NCI-H2196 treated with DMSO at 0.1 percent for 48 hours (cell line): ENCODE data around the gene LBH.

Experiments
- DNase-seq: peaks from one replicate; lab custom pipeline; 2025; ENCODE audit not compliant: unreplicated experiment; lab: John Stamatoyannopoulos, UW

Gene LBH

DNA sequence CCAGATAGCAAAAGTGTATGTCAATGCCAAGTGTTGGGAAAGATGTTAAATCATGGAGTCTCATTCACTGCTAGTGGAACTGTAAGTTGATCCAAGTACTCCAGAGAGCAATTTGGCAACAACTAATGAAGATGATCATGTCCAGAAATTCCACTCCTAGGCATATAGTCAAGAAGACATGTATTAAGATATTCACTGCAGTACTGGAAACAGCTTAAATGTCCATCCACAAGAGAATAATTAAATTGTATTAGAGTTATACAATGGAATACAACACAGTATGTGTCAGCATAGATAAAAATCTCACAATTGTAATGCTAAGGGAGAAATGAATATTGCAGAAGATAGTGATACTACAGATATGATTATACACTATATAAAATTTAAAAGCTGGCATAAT is 15.2 kb upstream of the LBH start:
- DNase-seq = peak; percentile 30

DNA sequence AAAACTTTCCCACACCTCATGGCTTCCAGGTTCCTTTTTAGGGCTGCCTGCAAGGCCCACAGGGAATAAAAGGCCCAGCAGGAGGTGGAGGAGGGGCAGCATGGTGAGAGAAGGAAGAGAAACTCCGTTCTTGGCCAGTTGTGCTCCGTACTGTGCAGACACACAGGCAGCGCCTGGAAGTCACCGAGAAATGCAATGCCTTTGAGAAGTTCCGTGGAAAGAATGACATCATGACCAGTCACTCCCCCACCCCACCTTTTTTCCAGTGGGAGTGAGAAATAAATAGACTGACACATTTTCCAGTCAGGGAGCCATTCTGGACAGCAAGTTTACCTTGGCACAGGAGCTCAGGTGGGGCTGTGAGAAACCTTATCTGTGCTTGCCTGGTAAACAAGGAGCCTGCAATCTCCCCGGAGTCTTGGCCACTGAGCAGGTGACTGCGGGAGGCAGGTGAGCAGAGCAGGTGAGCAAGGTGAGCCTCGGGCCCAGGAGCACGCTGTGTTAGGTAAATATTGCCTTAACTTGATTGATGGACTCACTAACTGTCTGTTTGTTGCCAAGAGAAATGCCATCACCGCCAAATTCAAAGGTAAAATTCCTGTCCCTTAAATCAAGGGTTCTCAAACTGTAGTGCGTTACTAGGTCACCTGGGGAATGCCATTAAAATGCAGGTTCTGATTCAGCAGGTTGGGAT is 13.5 kb upstream of the LBH start:
- peak; percentile 90 for DNase-seq

DNA sequence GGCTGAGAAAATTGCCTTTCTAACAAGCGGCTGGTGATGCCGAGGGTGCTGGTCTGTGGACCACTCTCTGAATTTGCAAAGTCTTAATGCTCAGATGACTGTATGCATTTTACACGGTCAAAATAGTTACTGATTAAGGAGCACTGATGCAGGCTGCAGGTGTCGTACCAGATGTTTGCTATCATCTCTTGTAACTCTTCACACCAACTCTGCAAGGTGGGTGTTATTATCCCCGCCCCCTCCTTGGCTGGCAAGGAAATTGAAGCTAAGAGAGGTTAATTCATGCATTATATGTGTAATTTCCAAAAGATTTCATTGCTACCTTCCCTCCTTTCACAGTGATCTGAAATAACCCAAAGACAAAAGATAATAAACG is 13.0 kb upstream of the LBH start:
- DNase-seq = no peak

DNA sequence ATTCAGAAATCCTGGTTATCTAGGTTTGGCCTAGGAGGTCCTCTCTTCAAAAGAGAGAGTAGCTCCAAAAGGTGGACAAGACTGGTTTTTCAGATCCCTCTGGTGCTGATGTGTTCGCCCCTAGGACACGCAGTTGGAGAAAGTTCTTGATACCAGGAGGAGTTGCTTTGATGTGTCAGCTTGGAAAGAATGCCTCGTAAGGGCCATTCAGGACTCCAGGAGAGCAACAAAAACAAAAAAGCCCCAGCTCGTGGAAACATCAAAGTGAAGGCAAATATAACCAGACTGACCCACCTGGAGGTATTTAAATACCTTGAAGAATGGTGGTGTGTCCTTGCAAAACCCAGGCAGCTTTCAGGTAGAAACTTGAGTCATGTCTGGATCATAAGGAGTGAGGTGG is 12.5 kb upstream of the LBH start:
- DNase-seq = no peak

DNA sequence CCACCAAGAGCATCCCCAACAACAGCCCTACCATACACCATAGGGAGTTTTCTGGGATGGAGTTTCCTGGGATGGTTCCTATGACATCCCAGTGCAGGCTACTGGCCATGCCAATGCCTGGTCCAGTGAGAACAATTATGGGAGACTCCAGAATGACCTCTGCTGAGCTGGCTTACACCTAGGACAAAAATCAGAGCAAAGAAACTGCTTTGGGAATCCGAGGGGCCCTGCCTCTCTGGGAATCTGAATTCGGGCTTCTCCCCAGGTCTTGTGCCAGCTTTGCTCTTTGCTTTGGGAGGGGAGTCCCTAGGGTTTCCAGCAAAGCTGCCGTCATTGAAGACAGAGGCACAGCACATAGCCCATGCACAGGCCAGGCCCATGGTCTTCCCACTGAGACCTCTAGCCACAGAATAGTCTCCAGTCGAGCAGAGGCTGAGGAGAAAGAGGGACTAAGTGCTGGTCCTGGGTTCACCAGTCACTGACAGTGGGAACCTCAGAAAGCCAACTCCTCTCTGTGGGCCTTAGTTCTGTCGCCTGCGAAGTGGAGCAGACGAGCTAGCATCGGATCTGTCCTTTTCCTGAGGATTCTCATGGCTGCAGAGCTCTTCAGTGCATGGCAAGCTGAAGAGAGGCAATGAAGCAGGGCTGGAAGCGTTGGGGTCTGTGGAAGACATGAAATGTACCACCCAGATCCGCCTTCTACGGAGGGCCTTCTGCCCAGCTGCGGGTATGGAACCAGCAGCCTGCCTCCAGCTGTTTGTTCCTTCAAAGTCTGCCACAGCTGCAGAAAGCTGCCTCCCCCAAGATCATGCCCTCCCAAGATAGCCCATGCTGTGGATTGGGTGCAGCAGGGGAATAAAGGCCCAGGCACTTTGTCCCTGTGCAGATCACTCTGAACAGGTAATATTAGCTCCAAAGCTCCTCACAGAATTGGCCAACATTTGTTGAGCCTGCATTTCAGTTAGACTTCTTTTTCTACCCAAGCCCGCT is 11.2 kb upstream of the LBH start:
- no peak for DNase-seq

DNA sequence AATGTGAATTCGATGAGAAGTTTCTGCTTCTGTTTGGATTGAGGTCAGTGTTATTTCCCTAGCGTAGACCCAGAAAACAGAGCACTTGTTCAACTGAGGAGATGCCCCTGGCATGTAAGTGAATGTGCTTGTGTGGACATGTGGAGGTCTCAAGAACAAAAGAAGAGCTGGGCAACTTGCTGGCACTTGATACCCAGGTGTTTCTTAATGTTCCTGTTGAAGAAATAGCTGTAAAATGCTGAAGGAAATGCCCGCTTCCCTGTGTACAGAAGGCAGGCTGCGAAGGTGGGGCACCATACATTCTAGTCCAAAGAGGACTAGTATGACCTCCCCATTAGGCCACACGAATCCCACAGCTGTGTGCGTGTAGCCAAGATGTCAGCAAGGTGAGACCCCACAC is 9.8 kb upstream of the LBH start:
- DNase-seq = no peak

DNA sequence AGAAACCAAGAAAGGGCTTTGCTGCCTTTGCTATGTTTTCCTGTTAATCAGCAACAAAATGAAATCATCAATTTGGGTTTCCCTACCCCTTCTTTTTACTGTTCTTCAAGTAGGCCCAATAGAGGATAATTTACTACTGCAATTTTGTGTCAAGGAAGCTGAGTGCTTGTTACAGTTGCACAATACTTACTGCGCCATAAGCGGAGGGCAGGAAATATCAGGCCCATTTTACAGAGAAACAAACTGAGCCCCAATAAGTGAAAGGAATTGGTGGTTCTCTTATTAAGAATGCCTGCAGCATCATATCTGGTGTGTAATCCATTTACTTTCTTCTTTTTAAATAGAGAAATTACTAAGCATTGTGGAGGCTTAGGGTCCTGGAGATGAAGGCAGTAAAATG is 9.3 kb upstream of the LBH start:
- DNase-seq = no peak

DNA sequence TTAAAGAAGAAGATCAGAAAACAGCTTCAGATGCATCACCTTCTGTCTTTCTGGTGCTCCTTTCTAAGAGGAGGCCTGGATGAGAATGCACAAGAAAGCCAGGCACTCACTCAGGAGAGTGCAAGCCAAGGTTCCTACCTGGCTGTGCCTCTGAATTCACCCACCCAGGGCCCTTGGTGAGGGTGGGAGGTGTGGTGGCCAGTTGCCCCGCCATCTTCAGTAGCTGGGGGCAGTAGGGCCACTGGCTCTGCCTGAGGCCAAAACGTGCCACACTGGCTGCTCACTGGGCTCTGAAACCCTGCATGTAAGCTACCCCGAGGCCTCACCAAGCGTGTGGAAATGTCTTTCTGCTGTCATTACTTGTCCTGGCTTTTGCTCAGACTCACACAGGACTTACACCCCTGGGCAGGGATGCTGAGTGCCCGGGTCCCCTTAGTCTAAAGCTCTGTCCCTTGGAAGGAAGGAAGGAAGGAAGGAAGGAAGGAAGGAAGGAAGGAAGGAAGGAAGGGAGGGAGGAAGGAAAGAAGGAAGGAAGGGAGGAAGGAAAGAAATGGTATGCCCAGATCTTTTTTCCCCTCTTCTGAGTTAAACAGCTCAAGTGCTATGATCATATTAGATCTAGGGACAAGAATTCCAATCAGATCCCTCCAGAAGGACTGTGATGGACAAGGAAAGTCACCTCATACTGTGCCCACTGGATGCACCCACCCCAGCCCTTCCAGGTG is 8.5 kb upstream of the LBH start:
- DNase-seq = no peak

DNA sequence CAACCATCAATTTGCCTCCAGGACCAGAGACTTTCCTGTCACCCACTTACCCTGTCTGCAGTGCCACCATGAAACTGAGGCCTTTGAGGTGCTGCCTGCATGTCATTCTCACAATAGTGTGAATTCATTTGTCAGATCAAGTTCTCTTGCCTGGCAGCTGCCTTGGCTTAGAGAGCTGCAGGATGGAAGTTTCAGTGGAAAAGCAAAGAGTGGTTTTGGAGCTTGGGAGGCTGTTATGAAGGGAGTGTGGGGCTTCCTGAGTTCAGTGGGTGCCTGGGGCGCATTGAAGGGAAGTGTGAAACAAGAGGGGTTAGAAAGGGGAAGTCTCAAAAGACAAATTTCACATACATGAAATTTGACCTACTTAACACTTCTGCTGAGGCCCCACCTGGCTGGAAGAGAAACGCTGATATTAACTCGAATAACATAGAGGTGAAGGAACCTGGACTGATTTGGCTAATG is 7.9 kb upstream of the LBH start:
- DNase-seq = no peak

DNA sequence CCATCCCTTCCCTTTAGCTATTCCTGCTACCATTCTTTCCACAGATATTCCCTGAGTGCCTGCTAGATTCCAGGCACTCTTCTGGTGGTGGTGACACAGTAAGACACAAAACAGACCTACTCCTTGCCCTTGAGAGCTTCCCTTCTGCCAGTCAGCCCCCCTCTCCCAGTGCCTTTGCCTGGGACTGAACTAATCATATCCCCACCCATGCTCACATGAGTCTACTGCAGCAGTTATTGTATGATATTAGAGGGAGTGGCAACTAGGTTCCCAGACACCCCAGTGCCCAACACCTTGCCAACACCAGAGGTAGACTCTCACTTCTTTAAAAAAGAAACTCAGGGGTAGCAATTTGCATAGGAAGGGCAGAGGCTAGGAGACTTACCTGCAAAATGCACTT is 7.2 kb upstream of the LBH start:
- DNase-seq = no peak

DNA sequence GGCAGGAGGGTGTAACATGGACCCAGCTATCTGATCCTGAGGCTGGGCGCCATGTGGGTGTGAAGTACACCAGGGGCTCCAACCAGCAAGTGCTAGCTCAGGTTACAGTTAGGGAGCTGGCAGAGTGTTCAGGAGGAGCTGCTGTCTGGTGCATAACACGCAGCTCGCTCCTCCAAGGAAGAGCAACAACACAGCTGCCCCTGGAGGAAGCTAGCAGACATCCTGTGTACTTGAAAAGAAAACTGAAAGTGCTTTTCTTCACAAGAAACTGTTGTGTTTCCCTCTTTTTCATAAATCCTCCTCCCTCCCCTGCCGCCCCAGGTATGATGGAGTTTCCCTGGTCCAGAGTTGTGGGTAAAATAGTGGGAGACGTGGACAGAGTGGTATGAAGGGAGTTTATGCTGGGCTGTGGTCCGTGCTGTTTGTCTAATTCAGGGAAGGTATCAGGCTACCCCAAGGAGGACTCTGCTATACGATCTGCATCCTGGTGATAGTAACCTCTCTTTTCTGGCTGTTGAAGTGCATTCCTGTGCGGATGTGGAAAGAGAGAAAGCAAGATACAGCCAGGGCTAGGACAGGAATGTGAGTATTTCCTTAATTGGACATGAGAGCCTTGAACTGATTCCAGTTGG is 6.1 kb upstream of the LBH start:
- peak; percentile 29 for DNase-seq

DNA sequence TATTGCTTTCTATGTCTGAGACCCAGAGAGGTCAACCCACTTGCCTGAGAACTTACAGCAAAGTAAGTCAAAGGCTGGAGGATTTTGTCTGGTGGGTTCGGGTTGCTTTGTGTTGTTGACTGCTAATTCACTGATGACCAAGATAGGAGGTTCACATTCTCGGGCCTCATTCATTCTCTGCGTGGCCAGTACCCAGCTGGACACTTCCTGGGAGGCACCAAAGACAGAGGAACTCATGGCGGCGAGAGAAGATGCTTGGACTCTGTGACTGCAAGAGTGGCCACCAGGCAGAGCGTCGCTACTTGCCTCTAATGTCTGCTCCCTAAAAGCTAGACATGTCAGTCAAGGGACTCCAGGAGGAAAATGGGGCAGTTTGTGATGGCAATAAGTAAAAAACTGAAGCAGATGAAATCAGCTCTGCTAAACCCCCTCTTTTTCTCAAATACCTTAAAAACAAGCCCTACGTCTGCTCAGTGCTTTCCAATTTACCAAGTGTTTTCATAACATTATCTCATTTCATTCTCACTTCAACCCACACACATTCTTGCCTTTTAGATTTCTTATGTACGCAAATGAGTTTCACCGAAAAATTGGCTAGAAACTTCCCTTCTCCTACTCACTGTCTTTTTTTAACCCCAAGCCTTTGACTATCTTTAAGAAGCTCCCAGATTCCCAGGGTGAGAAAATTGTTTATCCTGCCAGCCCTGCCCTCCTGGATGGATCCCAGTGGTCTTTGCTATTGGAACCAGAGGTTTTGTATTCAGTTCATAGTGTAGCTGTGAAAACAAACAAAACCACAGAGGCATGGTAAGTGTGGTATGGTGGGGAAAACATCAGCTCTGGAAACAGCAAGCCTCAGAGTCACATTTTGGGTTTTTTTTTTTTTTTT is 4.9 kb upstream of the LBH start:
- DNase-seq = no peak

DNA sequence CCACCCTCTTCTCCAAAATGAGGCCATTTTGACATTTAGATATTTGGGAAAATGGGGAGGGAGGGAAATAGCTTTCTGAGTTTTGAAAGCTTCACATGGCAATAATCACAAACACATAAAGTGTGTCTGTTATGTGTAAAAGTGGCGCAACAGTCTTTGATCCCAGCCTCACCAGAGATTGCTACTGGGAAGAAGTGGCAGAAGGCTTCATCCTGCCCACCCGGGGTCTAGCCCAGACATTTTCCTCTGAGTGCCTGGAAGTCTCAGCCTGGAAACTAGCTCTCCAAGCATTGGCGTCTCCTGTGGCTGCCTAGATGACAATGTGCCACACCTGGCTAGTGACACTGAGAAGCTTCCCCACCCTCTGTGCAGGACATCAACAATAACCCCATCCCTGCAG is 1.7 kb upstream of the LBH start:
- no peak for DNase-seq

DNA sequence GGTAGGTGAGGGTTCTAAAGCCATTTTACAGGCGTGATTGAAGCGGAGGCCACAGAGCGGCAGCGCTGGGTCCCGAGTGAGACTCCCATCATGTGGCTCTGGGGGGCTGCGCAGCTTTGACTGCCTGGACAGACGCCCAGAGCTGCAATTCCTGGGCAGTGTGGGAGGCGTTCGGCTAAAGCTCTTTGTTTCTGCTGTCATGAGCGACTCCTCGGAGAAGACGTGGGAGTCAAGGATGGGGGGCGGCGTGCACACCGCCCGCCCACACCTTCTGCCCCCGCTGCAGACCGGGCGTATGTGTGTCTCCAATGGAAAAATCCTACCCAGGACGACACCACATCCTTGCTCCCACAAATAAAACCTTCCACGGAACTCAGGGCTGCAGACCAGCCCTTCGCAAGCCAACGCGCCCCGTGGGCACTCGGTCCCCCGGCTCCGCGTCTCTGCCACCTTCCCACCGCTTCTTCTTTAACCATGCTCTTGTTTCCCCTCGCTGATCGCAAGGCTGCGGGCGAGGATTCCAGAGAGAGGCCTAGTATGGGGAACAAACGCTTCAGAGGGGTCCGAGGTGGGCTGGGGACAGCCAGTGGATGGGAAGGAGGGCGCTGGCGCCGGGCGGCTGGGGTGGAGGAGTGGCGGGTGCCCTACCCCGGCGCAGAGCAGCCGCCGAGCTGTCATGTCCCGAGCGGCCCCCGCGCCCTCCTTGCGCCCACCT is 680 bp upstream of the LBH start:
- no peak for DNase-seq

DNA sequence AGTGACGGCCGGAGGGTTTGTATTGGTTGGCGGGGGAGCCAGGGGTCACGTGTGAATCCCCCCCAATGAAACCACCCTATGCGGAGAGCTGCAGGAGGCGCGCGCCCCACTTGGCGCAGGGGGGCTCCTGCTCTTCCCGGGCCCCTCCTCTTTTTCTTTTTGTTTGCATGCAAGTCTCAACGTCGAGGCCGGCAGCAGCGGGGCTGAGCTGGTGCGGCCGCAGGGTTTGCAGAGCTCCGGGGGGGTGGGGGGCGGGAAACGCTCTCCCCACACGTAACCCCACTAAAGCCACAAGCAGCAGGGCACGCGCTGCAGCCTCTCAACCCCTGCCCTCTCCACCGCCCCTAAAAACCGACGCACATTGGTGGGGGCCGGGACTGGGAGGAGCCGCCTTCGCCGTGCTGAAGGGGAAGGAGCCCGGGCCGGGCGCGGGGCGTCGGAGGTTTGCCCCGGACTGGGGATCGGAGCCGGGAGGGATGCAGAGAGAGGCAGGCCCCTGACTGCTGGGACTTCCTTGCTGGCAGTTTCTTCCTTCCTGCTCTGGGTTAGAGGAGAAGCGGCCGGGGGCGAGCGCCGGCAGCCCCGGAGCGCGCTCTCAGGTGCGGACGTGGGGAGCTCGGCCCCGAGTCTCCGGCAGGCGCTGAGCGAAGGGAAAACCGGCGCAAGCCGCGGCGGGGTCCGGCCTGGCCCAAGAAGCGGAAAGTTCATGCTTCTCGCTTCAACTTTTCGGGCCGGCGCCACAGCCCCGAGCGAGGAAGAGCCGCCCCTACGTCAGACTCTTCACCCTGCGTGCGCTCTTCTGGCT is 864 bp downstream of the LBH start:
- DNase-seq = no peak

DNA sequence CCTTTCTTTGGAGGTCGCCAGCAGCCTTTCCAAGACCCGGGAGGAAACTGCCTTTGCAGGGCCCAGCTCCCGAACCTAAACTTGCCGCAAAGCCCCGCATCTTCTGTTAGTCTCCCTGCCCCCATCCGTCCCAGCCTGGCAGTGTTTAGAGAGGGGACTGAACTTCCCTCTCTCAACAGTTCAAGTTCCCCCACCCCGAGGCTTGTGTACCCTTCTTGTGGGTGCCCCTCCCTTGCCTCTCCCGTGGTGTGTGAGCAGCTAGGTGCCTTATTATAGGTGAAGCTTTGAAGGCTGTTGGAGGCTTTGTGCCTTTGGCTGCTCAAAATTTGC is 1.4 kb downstream of the LBH start:
- no peak for DNase-seq

DNA sequence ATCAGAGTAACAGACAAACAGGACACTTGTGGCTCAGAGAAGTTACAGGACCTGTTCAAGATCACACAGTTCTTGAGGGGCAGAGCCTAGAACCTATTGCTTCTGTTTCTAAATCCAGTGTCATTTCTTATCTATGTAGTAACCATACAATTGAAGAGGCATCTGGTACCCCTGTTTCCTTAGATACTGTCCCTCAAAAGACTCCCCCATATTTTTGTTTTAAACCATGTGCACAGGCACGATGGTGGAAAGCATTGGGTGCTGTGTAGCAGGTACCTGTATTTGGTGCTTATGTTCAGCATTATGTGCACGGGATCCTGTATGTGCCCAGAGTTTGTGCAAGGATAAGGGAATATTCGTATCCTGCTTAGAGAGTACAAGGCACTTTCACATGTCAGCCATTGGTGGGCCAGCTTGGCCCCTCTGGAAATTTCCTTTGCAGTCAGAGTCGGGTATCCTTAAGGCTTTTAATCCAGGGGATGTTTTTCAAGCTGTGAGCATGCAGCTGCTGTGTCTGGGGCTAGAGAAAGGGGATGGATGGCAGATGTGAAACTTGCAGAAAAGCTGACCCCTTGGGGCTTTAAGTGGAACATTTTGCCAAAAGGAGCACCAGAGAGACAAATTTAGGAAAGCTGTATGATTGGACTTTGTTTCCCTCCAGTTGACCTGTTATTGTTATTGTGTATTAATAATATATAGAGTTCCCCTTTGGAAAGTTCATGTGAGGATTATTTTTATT is 2.1 kb downstream of the LBH start:
- no peak for DNase-seq
